H54 (cell line): ENCODE results near the gene BNC2.

Experiments
- DNase-seq: peaks from one replicate; pipeline ENCODE4 v3.0.0; 2011; ENCODE audit warnings: low spot score, mixed read lengths; ENCODE audit not compliant: insufficient read length
- FAIRE-seq: peaks from 3 replicates; lab custom pipeline; 2011; peaks lifted over from hg19 to GRCh38; lab: Jason Lieb, UNC
- POLR2A ChIP-seq: IDR thresholded peaks from 2 replicates; pipeline ENCODE4 v1.6.1; 2011; ENCODE audit warnings: low read depth, mild to moderate bottlenecking, low read length

The BNC2 gene

GRCh38 chr9:16687678-16688369 is 182.6 kb downstream of the BNC2 start:
- no peak for TF ChIP-seq POLR2A
- DNase-seq = no peak
- FAIRE-seq = peak; percentile 53

- TF ChIP-seq POLR2A = no peak
- FAIRE-seq = no peak
- no peak for DNase-seq
Observed at GRCh38 chr9:16683326-16683725, 187.1 kb downstream of the BNC2 start.

- no peak for TF ChIP-seq POLR2A
- FAIRE-seq (no peak), DNase-seq (no peak)
Observed at GRCh38 chr9:16682273-16682672, 188.2 kb downstream of the BNC2 start.

GRCh38 chr9:16681652-16681987 is 188.8 kb downstream of the BNC2 start:
- FAIRE-seq (no peak), DNase-seq (no peak)
- TF ChIP-seq POLR2A = no peak

- FAIRE-seq (peak; percentile 43), DNase-seq (no peak)
- no peak for TF ChIP-seq POLR2A
Observed at GRCh38 chr9:16680975-16681651, 189.4 kb downstream of the BNC2 start.

- FAIRE-seq (no peak), DNase-seq (no peak)
- TF ChIP-seq POLR2A = no peak
Observed at GRCh38 chr9:16680541-16680940, 189.9 kb downstream of the BNC2 start.

GRCh38 chr9:16679327-16679821 is 191.1 kb downstream of the BNC2 start:
- DNase-seq (no peak), FAIRE-seq (no peak)
- no peak for TF ChIP-seq POLR2A

- no peak for DNase-seq
- TF ChIP-seq POLR2A = no peak
- FAIRE-seq = no peak
Observed at GRCh38 chr9:16676519-16676918, 194.0 kb downstream of the BNC2 start.

GRCh38 chr9:16675131-16675530 is 195.3 kb downstream of the BNC2 start:
- TF ChIP-seq POLR2A = no peak
- DNase-seq = no peak
- FAIRE-seq = peak; percentile 45

- FAIRE-seq = no peak
- TF ChIP-seq POLR2A = no peak
- DNase-seq = no peak
Observed at GRCh38 chr9:16673171-16673570, 197.3 kb downstream of the BNC2 start.

GRCh38 chr9:16672501-16672900 is 198.0 kb downstream of the BNC2 start:
- FAIRE-seq (peak; percentile 57), DNase-seq (no peak)
- no peak for TF ChIP-seq POLR2A

- FAIRE-seq = peak; percentile 98
- DNase-seq = peak; percentile 33
- TF ChIP-seq POLR2A = no peak
Observed at GRCh38 chr9:16671591-16672137, 198.8 kb downstream of the BNC2 start.

- DNase-seq = no peak
- TF ChIP-seq POLR2A = no peak
- FAIRE-seq = peak; percentile 6
Observed at GRCh38 chr9:16670791-16671190, 199.7 kb downstream of the BNC2 start.

GRCh38 chr9:16668734-16669295 is 201.7 kb downstream of the BNC2 start:
- no peak for FAIRE-seq
- no peak for TF ChIP-seq POLR2A
- DNase-seq = no peak
